Measurements from ENCODE around the gene SMIM12.
A peak's percentile ranks its signal among the peaks of the same experiment; 100 is the strongest.

The SMIM12 gene

GRCh38 chr1:34871443-34872132, 12.0 kb upstream of the SMIM12 start:
- DNase-seq = no peak

GRCh38 chr1:34870395-34870794, 10.8 kb upstream of the SMIM12 start:
- DNase-seq = no peak

GRCh38 chr1:34869760-34870159, 10.2 kb upstream of the SMIM12 start:
- DNase-seq = no peak

- DNase-seq = no peak
These were observed 8.9 kb upstream of the SMIM12 start for GRCh38 chr1:34868230-34869049.

GRCh38 chr1:34867415-34867814, 7.9 kb upstream of the SMIM12 start:
- DNase-seq = no peak

- DNase-seq = no peak
These were observed 7.2 kb upstream of the SMIM12 start for GRCh38 chr1:34866762-34867109.

GRCh38 chr1:34865981-34866761, 6.6 kb upstream of the SMIM12 start:
- peak; percentile 68 for DNase-seq

- no peak for DNase-seq
These were observed 6.0 kb upstream of the SMIM12 start for GRCh38 chr1:34865573-34865972.

- DNase-seq = no peak
These were observed 5.2 kb upstream of the SMIM12 start for GRCh38 chr1:34864759-34865158.

GRCh38 chr1:34863501-34863900, 4.0 kb upstream of the SMIM12 start:
- DNase-seq = no peak

GRCh38 chr1:34858901-34859445, 576 bp downstream of the SMIM12 start:
- DNase-seq = no peak

- no peak for DNase-seq
These were observed 2.9 kb downstream of the SMIM12 start for GRCh38 chr1:34856697-34857096.

- peak; percentile 94 for DNase-seq
These were observed 6.8 kb downstream of the SMIM12 start for GRCh38 chr1:34852677-34853217.

GRCh38 chr1:34851431-34852105, 8.0 kb downstream of the SMIM12 start:
- DNase-seq = no peak

- no peak for DNase-seq
These were observed 9.2 kb downstream of the SMIM12 start for GRCh38 chr1:34850382-34850781.

- no peak for DNase-seq
These were observed 12.5 kb downstream of the SMIM12 start for GRCh38 chr1:34847094-34847493.

GRCh38 chr1:34846265-34846664, 13.3 kb downstream of the SMIM12 start:
- no peak for DNase-seq

- no peak for DNase-seq
These were observed 14.2 kb downstream of the SMIM12 start for GRCh38 chr1:34845131-34845901.

GRCh38 chr1:34844252-34844634, 15.3 kb downstream of the SMIM12 start:
- DNase-seq = no peak

GRCh38 chr1:34843392-34844251, 15.9 kb downstream of the SMIM12 start:
- DNase-seq = no peak

GRCh38 chr1:34842952-34843371, 16.6 kb downstream of the SMIM12 start:
- no peak for DNase-seq

Measured in NCI-H1092 (cell line).